Upper lobe of left lung (tissue), 4 donors: ENCODE measurements around the gene WDR83.

ENCODE experiments used
- CTCF ChIP-seq, 6 experiments: fragments of 450-650 bp in 4 of 6; fragments of 200-600 bp in 2 of 6; sonication (generic) in 2 of 6; IDR thresholded peaks; one replicate each; pipeline ENCODE4 v1.5.1; 2016 to 2019; ENCODE audit warnings: antibody characterized with exemption in 6 of 6
- EP300 ChIP-seq, 4 donors: sonication (generic); formaldehyde crosslinking; IDR thresholded peaks; one replicate each; pipeline ENCODE4 v1.5.1; 2017; ENCODE audit warnings: antibody characterized with exemption in 4 of 4, control low read depth in 2 of 4

GRCh38 chr19:12676928-12677327 lies 10.3 kb downstream of the WDR83 start:
- TF ChIP-seq CTCF (IDR thresholded peaks at IDR 0.05) (no peak), EP300 (IDR thresholded peaks at IDR 0.05) (no peak)
